ENCODE results near the gene IPPK. TPM values are rescaled to one million over a fixed set of nuclear protein-coding genes. Genes with fewer than 3 reads are reported as not detected.

Gene IPPK
- total and polyA plus RNA-seq, 2 of the 8 experiments (the other 6 are each of a cell fraction or from before 2014, with no cell fraction given) = 10.5 to 13.6 TPM

DNA sequence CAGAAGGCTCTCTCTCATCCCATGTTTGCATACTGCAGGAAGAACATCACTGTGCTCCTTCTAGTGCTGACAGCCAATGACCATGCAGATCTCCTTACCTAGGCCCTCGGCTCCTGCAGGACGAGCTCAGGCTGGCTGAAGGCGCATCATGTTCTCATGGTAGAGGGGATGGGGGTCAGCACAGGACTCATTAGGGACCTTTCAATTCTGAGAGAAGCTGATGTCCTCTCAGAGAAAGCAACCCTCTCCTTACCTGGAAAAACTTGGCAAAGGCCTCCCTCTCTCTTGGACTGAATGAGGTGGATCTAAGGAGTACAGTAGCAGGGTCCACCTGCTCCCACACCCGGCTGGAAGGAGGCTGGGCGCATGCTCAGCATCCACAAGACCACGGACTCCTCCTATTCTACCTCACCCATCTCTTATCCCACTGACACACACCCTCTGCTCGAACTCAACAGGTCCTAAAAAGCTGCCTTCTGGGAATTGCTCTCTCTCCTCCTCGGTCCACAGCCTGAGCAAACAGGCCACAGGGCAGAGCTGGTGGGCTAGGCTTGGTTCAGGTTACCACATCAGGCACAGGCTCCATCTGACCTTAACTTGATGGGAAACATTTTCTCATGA is 2.9 kb downstream of the IPPK start:
- no peak overlapping the region for H3K18ac ChIP-seq (ENCODE audit: extremely low read depth, low read length)
- H2BK5ac ChIP-seq (ENCODE audit: low read depth, low read length) = no peak overlapping the region
- no peak overlapping the region for H3K14ac ChIP-seq (ENCODE audit: insufficient read length)
- H4K8ac ChIP-seq (ENCODE audit: extremely low read depth, insufficient read depth, low read length) = peak overlapping the region; percentile 9; the same call in 1 of the 2 replicates
- H4K91ac ChIP-seq (replicated peaks; ENCODE audit: insufficient read length, low read length) = no peak overlapping the region
- H2BK12ac ChIP-seq (ENCODE audit: low read depth, low read length) = no peak overlapping the region
- POLR2A ChIA-PET (ENCODE audit: partially characterized antibody) = interaction anchor here (1.0 kb wide), 1 partner anchor 9 kb away, joined by 3 read pairs; no protein-coding TSS in a partner anchor
- no peaks in the 10 kb centered on the region for H3K9me3 ChIP-seq (ENCODE audit: insufficient read depth in 2 of 2, low read depth in 1 of 2, low read length in 1 of 2)
- H3K27ac ChIP-seq (ENCODE audit: low read depth, low read length) = no peak overlapping the region
- no peak overlapping the region for H3K4ac ChIP-seq (replicated peaks; ENCODE audit: insufficient read length, low read depth, low read length)
- TF ChIP-seq CBX5 (IDR thresholded peaks at IDR 0.05; ENCODE audit: low read depth, low read length) (no peak), TBP (IDR thresholded peaks at IDR 0.05; ENCODE audit: low read depth, low read length) (no peak), PHF8 (conservative IDR thresholded peaks at IDR 0.05; ENCODE audit: low read depth, low read length) (no peak)
- DNase-seq (ENCODE audit: low read depth in 1 of 2, low spot score in 2 of 2) (no peak), FAIRE-seq (no peak)
- H3K79me2 ChIP-seq (ENCODE audit: control insufficient read depth in 1 of 2, insufficient read depth in 2 of 2, low read length in 2 of 2) = peaks cover 0 to 72% of the 10 kb centered on the region in 2 experiments; a peak in 3 of 4 replicates
- H3K23ac ChIP-seq (ENCODE audit: insufficient read length) = no peak overlapping the region
- no peak overlapping the region for H2AK5ac ChIP-seq (ENCODE audit: low read depth, low read length)
- H2AFZ ChIP-seq (ENCODE audit: low read length) = no peak overlapping the region
- H4K5ac ChIP-seq (ENCODE audit: insufficient read length, low read depth, low read length) = no peak overlapping the region
- H3K4me3 ChIP-seq (ENCODE audit: extremely low read depth in 1 of 4, insufficient read depth in 2 of 4, low read depth in 3 of 4, low read length in 4 of 4) = no peak overlapping the region
- no peak overlapping the region for H3K4me2 ChIP-seq (ENCODE audit: insufficient read depth in 1 of 2, low read depth in 2 of 2, low read length in 2 of 2)
- 83% methylated on average over 8 of the region's 8 CpGs; no CpG with 5 or more reads in 1 of the 2 experiments for WGBS, 2 experiments (ENCODE audit: extremely low coverage in 1 of 2, insufficient coverage in 1 of 2, insufficient read length in 1 of 2, insufficient replicate concordance in 2 of 2, low coverage in 1 of 2, low lambda C conversion rate in 2 of 2, missing lambda C conversion rate in 1 of 2)
- peaks cover 29% of the 10 kb centered on the region for H3K79me1 ChIP-seq (ENCODE audit: low read depth, low read length)
- CTCF ChIA-PET (ENCODE audit: partially characterized antibody) = interaction anchor here (1.0 to 1.5 kb wide), 4 partner anchors 9 to 124 kb away, joined by 3 to 8 read pairs (median 4); no protein-coding TSS in a partner anchor
- no peak overlapping the region for H2BK15ac ChIP-seq (ENCODE audit: low read length)
- H4K20me1 ChIP-seq (replicated peaks in 1 of 2; ENCODE audit: control insufficient read depth in 1 of 2, insufficient read depth in 2 of 2, low read length in 2 of 2) = peaks cover 3 to 24% of the 10 kb centered on the region in 2 experiments
- H3K56ac ChIP-seq (replicated peaks; ENCODE audit: insufficient read length, low read depth, low read length) = no peak overlapping the region
- H3K27me3 ChIP-seq (replicated peaks in 1 of 4; ENCODE audit: control insufficient read depth in 3 of 4, extremely low read depth in 1 of 4, insufficient read depth in 3 of 4, low read length in 3 of 4) = no peaks in the 10 kb centered on the region
- H3K36me3 ChIP-seq (ENCODE audit: control insufficient read depth in 2 of 4, insufficient read depth in 4 of 4, low read length in 3 of 4) = no peaks in the 10 kb centered on the region; a peak in 1 of 8 replicates
- peaks cover 10% of the 10 kb centered on the region for H3K23me2 ChIP-seq (ENCODE audit: low read depth, low read length)
- no peak overlapping the region for H3K9ac ChIP-seq (replicated peaks in 1 of 4; ENCODE audit: extremely low read depth in 1 of 4, low read depth in 3 of 4, low read length in 3 of 4)
- H2BK120ac ChIP-seq (replicated peaks; ENCODE audit: low read depth, low read length) = no peak overlapping the region
- H3K4me1 ChIP-seq (replicated peaks in 1 of 4; ENCODE audit: control insufficient read depth in 3 of 4, insufficient read depth in 4 of 4, low read length in 3 of 4) = peaks cover 0 to 12% (median 7%) of the 10 kb centered on the region in 4 experiments; a peak in 5 of 7 replicates
- H2BK20ac ChIP-seq (ENCODE audit: low read length) = no peak overlapping the region

Data from H1 (cell line).